BJ (cell line): ENCODE results near the gene THOC5. TPM values are rescaled to one million over a fixed set of nuclear protein-coding genes. Genes with fewer than 3 reads are reported as not detected.

ENCODE experiments used
- CTCF ChIA-PET: fragments of 350-600 bp; formaldehyde crosslinking; extraction: SDS; loops from one replicate; lab custom pipeline; 2021; ENCODE audit warnings: antibody characterized with exemption, inconsistent platforms; lab: Yijun Ruan, JAX
- POLR2A ChIA-PET: fragments of 300-600 bp; sonication (Branson Sonifier 250); formaldehyde crosslinking; extraction: SDS; loops from one replicate; lab custom pipeline; 2021; ENCODE audit warnings: antibody characterized with exemption; lab: Charles Lee
- DNase-seq: peaks from one replicate; pipeline ENCODE4 v3.0.0-alpha.2; 2011; ENCODE audit warnings: low read depth
- H3K27me3 ChIP-seq: 2 replicates; pipeline ENCODE4 v1.6.0; 2011; ENCODE audit warnings: low read length; ENCODE audit not compliant: control insufficient read depth, insufficient read depth
- H3K36me3 ChIP-seq: 2 replicates; pipeline ENCODE4 v1.5.1; 2011; ENCODE audit warnings: low read length; ENCODE audit not compliant: control insufficient read depth, insufficient read depth
- H3K4me3 ChIP-seq: 2 replicates; pipeline ENCODE4 v1.5.1; 2011; ENCODE audit warnings: low read depth, mild to moderate bottlenecking, control low read depth, low read length
- polyA plus RNA-seq: library from polyadenylated mRNA; depleted of rRNA; stranded (reverse); fragments of >200 nt; gene quantifications from 2 replicates; pipeline ENCODE4 v1.2.3, GENCODE V29; 2011
- TF ChIP-seq, protein P1 (sequence below): IDR thresholded peaks from 2 replicates; pipeline ENCODE4 v1.5.1; 2011; ENCODE audit warnings: low read depth, mild to moderate bottlenecking, control low read depth, inconsistent platforms, low read length, moderate library complexity; ENCODE audit not compliant: insufficient read depth

THOC5 gene
- polyA plus RNA-seq, 1 experiment = 119 TPM

DNA sequence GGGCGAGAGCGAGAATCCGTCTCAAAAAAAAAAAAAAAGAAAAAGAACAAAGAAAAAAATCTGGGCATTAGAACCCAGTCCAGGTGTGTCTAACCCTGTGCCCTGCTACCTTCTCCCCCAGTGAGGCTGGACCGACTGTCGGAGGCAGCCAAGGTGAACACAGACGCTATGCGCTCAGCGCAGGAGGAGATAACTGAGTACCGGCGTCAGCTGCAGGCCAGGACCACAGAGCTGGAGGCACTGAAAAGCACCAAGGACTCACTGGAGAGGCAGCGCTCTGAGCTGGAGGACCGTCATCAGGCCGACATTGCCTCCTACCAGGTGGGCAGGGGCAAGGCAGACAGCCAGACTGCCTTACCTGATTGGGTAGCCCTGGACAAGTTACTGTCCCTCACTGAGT, 70.3 kb downstream of the THOC5 start:
- POLR2A ChIA-PET = no interaction called here
- TF ChIP-seq, protein P1, sequence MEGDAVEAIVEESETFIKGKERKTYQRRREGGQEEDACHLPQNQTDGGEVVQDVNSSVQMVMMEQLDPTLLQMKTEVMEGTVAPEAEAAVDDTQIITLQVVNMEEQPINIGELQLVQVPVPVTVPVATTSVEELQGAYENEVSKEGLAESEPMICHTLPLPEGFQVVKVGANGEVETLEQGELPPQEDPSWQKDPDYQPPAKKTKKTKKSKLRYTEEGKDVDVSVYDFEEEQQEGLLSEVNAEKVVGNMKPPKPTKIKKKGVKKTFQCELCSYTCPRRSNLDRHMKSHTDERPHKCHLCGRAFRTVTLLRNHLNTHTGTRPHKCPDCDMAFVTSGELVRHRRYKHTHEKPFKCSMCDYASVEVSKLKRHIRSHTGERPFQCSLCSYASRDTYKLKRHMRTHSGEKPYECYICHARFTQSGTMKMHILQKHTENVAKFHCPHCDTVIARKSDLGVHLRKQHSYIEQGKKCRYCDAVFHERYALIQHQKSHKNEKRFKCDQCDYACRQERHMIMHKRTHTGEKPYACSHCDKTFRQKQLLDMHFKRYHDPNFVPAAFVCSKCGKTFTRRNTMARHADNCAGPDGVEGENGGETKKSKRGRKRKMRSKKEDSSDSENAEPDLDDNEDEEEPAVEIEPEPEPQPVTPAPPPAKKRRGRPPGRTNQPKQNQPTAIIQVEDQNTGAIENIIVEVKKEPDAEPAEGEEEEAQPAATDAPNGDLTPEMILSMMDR = no peak
- H3K27me3 ChIP-seq = peaks cover 31% of the 10 kb centered on the region
- CTCF ChIA-PET = no interaction called here
- no peak overlapping the region for H3K4me3 ChIP-seq
- DNase-seq = no peak
- H3K36me3 ChIP-seq = no peaks in the 10 kb centered on the region

DNA sequence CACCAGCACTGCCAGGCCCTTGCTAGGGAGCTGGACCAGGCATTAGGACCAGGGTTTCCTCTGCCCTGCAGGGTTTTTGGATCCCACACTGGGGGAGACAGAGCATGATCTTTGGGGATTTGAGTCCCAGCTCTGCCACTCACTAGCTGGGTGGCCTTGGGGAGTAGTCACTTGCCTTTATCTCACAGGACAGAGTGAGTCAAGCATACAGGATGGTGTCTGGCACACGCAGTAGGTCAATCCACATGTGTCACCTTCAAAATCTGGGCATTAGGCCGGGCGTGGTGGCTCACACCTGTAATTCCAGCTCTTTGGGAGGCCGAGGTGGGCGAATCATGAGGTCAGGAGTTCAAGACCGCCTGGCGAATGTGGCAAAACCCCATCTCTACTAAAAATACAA, 70.8 kb downstream of the THOC5 start:
- CTCF ChIA-PET = interaction anchor here (1.1 kb wide), 1 partner anchor 12 kb away, joined by 3 read pairs; no protein-coding TSS in a partner anchor
- POLR2A ChIA-PET = interaction anchor here (0.5 kb wide), 1 partner anchor 1309 kb away, joined by 12 read pairs; no protein-coding TSS in a partner anchor
- peaks cover 35% of the 10 kb centered on the region for H3K27me3 ChIP-seq
- TF ChIP-seq, protein P1 = no peak
- H3K4me3 ChIP-seq = no peak overlapping the region
- no peak for DNase-seq
- no peaks in the 10 kb centered on the region for H3K36me3 ChIP-seq

DNA sequence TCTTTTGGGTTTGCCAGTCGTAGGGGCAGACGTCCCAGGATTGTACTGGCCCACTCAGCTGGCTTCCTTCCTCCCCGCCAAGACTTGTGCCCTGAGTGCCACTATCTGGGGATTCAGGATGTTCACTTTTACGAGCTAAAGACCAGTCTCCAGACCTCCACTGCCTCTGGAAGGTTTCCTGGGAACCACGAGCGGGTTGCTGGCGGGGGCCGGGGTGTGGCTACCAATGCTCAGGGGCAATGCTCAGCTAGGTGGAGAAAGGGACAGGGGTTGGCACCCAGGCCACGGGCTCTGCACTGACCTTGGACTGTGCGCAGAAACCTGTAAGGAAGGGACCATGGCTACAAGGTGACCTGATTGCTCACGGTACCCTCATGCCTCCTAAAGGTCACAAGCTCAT, 71.3 kb downstream of the THOC5 start:
- ChIA-PET CTCF (interaction anchor here (1.1 kb wide), 1 partner anchor 12 kb away, joined by 3 read pairs; no protein-coding TSS in a partner anchor), POLR2A (interaction anchor here (0.5 kb wide), 1 partner anchor 1309 kb away, joined by 12 read pairs; no protein-coding TSS in a partner anchor)
- Histone ChIP-seq H3K36me3 (no peaks in the 10 kb centered on the region), H3K27me3 (peaks cover 37% of the 10 kb centered on the region), H3K4me3 (no peak overlapping the region)
- DNase-seq = no peak
- TF ChIP-seq, protein P1 = no peak

DNA sequence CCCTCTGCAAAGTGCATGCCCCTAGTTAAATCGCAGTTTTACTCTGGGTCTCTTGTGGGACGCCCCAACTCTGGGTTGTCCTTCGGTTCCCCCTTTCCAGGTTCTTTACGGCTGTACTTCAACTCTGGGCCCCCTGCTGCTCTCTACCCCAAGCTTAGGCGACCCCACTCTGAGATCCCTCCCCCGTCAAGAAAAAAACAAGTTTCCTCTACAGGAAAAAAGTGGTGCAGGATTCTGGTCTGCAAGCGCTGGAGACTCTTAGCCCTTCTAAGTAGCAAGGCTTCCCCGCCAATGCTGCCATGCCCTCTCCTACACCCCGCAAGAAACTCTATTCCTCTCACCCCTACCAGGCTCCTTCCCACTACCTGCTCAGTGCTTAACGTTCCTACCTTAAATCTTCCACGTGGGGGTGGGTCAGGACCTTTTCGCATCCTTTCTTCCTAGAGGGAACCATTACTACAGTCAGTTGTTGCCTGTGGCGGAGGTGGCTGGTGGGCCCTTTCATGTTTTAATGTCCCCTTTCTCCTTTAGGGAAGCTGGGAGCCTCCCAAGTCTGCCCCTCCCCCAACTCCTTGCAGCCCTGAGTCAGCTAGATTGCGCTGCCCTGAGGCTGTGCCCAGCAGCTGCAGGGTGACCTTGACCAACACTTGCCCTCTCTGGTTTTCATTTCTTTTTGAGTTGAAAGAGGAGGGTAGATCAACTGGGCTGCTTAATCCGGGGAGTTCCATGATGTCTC, 72.1 kb downstream of the THOC5 start:
- peak overlapping the region; percentile 18 for H3K4me3 ChIP-seq
- no peak for DNase-seq
- POLR2A ChIA-PET = no interaction called here

More for the DNA sequence above, 72.1 kb downstream of the THOC5 start:
- H3K36me3 ChIP-seq = no peaks in the 10 kb centered on the region
- CTCF ChIA-PET = interaction anchor here (0.8 to 1.1 kb wide), 2 partner anchors 12 to 13 kb away, joined by 3 read pairs; no protein-coding TSS in a partner anchor
- H3K27me3 ChIP-seq = peaks cover 39% of the 10 kb centered on the region
- TF ChIP-seq, protein P1 = no peak
